ENCODE measurements around the gene TICRR.

DNA sequence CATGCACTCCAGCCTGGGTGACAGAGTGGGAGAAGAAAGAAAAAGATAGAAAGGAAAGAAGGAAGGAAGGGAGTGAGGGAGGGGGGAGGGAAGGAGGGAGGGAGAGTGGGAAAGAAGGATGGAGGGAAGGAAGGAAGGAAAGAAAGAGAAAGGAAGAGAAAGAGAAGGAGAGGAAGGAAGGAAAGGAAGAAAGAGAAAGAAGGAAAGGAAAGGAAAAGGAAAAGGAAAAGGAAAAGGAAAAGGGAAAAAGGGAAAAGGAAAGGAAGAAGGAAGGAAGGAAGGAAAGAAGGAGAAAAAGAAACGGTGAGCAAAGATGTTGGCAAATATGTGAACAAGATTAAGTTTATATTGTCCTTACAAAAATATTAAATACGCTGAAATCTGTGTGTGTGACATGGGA is 36.2 kb upstream of the TICRR start:
- no peak for TF ChIP-seq NFE2L1 (CRISPR knock-in tag; IDR thresholded peaks at IDR 0.05)
- TF ChIP-seq, protein P1, sequence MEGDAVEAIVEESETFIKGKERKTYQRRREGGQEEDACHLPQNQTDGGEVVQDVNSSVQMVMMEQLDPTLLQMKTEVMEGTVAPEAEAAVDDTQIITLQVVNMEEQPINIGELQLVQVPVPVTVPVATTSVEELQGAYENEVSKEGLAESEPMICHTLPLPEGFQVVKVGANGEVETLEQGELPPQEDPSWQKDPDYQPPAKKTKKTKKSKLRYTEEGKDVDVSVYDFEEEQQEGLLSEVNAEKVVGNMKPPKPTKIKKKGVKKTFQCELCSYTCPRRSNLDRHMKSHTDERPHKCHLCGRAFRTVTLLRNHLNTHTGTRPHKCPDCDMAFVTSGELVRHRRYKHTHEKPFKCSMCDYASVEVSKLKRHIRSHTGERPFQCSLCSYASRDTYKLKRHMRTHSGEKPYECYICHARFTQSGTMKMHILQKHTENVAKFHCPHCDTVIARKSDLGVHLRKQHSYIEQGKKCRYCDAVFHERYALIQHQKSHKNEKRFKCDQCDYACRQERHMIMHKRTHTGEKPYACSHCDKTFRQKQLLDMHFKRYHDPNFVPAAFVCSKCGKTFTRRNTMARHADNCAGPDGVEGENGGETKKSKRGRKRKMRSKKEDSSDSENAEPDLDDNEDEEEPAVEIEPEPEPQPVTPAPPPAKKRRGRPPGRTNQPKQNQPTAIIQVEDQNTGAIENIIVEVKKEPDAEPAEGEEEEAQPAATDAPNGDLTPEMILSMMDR (IDR thresholded peaks at IDR 0.05), result no peak
- TF ChIP-seq ZNF121 (CRISPR knock-in tag; IDR thresholded peaks at IDR 0.05), result no peak
- no peak for TF ChIP-seq ELF4 (CRISPR knock-in tag; IDR thresholded peaks at IDR 0.05; ENCODE audit: low read depth)
- no peak for TF ChIP-seq ATF2 (CRISPR knock-in tag; IDR thresholded peaks at IDR 0.05; ENCODE audit: borderline replicate concordance, low read depth)
- no peak for TF ChIP-seq SMAD4 (CRISPR knock-in tag; IDR thresholded peaks at IDR 0.05)
- no peak for TF ChIP-seq NR2C2 (CRISPR knock-in tag; IDR thresholded peaks at IDR 0.05)
- TF ChIP-seq CREB1 (CRISPR knock-in tag; IDR thresholded peaks at IDR 0.05), result no peak
- no peak for TF ChIP-seq RELA (CRISPR knock-in tag; IDR thresholded peaks at IDR 0.05; ENCODE audit: borderline replicate concordance)
- no peak for TF ChIP-seq AR (CRISPR knock-in tag; IDR thresholded peaks at IDR 0.05)

All from WTC11 (cell line).